Colon (tissue), 2 donors: ENCODE data around the gene GPR25.

Experiments used
- FAIRE-seq: peaks from 2 replicates; lab custom pipeline; 2012; peaks lifted over from hg19 to GRCh38; lab: Jason Lieb, UNC
- donor health status: control.
- donor health status: control.

The GPR25 gene, protein sequence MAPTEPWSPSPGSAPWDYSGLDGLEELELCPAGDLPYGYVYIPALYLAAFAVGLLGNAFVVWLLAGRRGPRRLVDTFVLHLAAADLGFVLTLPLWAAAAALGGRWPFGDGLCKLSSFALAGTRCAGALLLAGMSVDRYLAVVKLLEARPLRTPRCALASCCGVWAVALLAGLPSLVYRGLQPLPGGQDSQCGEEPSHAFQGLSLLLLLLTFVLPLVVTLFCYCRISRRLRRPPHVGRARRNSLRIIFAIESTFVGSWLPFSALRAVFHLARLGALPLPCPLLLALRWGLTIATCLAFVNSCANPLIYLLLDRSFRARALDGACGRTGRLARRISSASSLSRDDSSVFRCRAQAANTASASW

DNA sequence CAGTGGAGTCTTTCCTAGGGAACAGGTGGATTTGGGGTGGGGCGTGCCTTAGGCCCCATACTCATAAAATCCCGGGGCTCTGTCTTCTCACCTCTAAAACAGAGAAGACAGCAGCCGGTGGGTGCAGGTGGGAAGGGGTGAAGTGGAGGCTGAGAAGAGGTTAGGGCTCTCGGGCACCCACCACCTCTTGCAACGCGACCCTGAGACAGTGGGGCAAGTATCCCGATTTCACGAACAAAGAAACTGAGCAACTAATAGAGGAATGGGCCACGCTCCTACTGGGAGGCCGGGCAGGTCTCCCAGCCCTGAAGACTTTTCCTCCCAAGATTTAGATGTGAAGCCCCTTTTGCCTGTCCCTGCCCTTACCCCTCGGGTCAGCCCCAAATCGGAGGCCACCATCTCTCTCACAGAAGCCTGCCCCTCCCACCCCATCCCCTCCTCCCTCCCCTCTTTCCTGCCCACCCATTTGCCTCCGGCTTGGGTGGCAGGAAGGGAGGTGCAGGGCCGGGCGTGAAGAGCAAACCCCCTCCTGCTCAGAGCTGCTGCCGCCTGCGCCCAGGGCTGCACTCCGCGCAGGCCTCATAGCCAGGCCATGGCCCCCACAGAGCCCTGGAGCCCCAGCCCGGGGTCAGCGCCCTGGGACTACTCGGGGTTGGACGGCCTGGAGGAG, at the start of gene GPR25:
GPR25 (plus strand) TSS at position 536 of the 670 bp plus-strand sequence; CDS start at position 593, 57 bp downstream.
- no peak for FAIRE-seq

DNA sequence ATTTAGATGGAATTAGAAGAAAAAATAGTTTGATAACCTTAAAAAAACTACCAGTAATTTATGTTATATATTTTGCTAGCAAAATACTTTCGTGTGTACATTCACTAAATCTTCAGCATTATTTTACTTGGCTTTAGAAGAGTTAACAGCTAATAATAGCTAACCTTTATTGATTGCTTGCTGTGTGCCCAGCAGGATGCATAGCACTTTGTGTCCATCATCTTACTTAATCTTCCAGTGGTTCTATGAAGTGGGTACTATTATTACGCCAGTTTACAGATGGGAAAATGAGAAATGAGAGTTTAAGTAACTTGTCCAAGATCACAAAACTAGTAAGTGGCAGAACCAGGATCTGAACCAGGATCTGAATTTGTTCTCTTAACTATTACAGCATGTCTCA, 41.7 kb upstream of the GPR25 start:
- FAIRE-seq = peak; percentile 28

DNA sequence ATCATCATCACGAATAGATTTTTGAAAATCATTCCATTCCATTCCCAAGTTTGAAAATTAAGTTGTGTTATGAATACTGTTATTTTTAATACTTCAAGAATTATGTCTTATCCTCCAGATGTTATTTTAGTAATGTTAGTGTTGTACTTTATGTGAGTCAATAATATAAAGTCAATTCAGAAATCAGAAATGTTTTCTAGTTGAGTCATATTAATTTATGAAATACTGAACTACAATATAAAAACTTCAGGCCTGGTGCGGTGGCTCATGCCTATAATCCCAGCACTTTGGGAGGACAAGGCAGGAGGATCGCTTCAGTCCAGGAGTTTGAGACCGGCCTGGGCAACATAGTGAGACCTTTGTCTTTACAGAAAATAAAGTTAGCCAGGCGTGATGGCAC, 38.4 kb upstream of the GPR25 start:
- no peak for FAIRE-seq

DNA sequence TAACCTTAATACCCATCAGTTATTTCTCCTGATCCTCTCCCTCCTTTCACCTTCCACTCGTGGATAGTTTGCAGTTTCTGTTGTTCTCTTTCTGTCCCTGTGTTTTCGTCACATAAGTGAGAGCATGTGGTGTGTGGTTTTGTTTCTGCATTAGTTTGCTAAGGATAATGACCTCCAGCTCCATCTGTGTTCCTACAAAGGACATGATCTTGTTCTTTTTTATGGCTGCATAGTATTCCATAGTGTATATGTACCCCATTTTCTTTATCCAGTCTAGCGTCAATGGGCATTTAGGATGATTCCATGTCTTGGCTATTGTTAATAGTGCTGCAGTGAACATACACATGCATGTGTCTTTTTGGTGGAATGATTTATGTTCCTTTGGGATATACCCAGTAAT, 36.6 kb upstream of the GPR25 start:
- FAIRE-seq = no peak

DNA sequence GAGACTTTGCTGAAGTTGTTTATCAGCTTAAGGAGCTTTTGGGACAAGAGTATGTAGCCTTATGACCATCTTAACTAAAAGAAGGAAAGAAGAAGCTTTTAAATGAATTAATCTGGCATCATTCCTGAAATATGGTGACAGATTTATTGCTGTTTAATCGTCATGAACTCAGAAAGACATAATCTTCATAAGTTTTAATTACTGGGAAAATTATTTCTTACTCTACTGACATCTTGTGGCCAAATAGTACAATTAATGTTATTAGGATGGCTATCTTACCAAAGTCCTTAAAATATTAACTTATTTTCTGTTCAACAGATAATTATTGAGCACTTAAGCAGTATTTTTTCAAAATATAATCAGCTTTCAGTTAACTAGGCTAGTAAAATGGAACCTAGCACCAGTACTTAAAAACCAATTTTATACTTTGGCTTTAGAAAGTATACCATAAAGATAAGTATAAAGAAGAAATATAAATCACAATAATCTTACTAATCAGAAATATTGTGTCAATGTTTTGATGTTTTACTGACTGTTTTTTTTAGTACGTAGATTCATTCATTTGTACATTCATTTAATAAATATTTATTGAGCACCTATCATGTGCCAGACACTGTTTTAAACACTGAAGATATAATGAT, 34.7 kb upstream of the GPR25 start:
- peak; percentile 33 for FAIRE-seq

DNA sequence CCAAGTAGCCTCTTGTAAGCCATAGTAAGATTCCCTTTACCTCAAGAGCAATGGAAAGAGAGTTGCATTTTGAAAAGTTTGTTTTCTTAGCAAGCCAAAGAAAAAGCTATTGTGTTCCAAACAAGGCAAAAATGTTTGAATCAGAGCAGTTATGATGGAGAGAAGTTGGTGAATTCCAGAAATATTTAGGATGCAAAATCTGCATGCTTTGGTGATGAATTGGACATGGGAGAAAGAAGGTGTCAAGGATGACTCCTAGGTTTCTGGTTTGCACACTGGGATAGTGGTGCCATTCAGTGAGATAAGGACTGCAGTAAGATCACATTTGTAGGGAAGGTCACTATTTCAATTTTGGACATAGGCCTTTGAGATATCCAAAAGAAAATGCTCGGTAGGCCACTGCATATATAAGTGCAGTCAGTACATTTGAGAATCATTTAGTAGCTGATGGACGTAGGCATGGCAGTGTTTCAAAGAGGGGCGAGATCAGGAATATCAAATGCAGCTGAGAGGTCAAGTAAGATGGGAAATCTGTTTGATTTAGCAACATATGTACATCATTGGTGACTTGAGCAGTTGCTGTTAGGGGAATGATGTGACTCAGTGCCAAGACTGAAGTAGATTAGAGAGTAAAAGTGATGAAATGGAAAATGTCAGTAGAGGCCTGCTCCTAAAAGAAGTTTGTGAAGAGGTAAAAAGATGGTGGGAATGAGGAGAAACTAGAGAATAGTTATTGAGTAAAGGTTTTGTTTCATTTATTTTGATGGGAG, 33.9 kb upstream of the GPR25 start:
- FAIRE-seq = no peak

DNA sequence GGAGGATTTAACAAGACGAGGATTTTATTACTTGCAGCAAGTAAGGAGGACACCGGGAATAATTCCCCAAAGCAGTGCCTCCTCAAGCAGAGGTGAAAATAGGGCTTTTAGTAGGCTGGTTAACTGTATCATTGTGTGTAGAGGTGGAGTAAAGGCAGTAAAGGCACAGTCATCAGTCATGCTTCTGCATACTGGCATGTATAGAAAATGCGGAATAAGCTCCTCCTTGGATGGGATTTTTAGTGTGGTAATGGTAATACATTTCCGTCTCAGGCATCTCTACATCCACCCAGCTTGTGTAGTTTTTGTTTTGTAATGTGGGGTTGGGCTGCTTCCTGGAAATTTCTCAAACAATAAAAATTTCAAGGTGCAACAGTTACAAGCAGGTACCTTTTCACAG, 27.4 kb upstream of the GPR25 start:
- FAIRE-seq = no peak

DNA sequence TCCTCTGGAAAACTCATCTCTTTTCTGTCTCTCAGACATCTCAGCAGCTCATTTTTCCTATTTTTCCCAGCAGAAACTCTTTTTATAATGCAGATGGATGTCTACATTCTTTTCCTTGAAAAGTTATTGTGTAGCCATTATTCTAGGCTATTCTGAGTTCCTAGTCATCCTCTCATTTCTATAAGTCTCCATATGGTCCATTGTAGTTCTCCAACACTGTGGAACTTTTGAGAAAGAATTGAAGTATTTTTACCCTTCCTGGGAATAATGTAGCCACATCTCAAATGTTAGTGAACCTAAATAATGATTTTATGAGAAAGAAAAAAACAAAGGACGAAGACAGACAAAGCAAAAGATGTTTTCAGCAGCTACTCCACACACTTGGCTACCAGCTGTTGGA, 26.4 kb upstream of the GPR25 start:
- no peak for FAIRE-seq

DNA sequence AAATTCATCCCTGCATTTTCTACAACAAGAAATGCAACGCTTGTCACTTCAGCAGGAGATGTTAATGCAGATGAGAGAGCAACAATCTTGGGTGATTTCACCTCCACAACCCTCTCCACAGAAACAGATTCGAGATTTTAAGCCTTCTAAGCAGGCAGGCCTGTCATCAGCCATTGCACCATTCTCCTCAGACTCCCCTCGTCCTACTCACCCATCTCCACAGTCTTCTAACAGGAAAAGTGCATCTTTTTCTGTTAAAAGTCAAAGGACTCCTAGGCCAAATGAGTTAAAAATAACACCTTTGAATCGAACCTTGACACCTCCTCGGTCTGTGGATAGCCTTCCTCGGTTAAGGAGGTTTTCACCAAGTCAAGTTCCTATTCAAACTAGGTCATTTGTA, 23.4 kb upstream of the GPR25 start:
- no peak for FAIRE-seq

DNA sequence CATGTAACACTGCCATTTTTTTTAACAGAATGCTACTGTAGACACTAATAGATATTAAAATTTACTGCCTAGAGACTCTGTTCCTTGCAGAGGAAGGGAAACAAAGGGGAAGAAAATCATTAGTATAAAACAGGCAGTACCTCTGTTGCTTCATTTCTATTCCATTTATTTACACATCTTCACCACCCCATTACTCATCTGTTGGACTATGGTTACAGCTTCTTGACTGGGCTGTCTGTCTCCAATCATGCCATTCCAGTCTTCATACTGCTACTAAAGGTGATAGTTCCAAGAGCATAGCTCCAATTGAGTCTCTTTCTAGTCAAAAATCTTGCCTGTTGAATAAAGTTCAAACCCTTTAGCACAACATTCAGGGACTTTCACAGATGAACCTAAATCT, 22.2 kb upstream of the GPR25 start:
- no peak for FAIRE-seq

DNA sequence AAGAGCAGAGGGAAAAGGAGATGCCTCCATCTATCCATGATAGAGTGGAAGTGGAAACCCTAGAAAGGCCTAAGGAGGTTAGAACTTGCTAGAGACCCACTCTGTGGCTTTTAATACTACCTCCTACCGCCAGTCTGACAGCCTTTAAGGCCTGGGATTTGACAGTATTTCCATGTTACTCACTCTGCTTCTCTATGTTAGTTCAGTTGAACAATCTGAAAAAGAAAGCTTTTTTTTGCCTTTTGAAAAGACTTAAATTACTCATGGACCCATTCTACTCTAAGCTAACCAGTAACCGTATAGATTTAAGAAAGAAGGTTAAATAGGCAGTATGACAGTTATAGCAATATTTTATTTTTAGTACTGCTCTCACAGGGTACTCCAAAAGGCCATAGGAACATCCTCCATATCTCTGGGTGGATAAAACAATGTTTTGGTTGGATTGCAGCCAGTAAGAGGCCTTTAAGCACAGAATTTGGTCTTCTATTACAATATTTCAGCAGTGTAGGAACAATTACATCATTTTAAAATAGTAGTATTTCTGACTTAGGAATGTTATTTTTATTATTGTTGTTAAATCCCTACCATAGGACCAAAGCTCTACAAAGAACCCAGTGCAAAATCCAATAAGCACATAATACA, 15.9 kb upstream of the GPR25 start:
- FAIRE-seq = no peak

DNA sequence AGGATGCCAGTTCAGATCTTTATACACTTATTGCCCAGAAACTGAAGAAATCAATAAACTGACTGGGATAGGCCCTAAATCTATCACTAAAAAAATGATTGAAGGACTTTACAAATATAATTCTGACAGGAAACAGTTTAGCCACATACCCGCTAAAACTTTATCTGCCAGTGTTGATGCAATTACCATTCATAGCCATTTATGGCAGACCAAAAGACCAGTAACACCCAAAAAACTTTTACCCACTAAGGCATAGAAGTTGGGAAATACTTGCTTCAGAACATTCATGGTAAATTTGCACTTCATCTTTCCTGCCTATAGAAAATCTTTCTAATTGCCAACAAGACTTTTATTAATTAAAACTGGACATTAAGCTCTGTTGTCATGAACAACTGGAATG, 15.0 kb upstream of the GPR25 start:
- no peak for FAIRE-seq

DNA sequence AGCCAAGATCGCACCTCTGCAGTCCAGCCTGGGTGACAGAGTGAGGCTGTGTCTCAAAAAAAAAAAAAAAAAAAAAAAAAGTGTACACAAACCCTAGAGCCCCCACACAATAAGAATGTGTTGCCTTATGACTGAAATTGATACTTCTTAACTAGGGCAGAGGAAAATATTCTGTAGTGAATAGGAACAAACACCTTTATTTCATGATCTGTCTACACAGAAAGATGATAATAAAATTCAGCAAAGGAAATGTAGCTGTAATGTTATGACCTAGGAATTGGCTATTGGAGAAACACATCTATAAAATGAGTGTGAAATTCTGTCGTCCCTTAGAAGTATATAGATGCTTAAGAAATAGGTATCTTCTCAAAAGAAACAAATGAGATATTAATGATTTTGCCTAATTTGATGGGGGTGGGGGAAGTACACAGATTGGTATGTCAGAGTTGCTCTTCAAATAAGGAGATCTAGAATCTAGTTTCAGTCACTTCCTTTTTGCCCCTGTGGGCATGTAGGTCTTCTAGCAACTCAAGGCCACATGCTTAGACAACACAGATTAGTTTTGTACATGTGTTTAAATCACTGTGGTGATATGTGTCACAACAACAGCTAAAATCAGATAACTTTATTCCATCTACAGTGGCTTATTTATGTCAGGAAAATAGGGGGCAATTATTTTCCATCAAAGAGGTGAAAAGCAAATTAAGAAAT, 10.7 kb upstream of the GPR25 start:
- FAIRE-seq = no peak

DNA sequence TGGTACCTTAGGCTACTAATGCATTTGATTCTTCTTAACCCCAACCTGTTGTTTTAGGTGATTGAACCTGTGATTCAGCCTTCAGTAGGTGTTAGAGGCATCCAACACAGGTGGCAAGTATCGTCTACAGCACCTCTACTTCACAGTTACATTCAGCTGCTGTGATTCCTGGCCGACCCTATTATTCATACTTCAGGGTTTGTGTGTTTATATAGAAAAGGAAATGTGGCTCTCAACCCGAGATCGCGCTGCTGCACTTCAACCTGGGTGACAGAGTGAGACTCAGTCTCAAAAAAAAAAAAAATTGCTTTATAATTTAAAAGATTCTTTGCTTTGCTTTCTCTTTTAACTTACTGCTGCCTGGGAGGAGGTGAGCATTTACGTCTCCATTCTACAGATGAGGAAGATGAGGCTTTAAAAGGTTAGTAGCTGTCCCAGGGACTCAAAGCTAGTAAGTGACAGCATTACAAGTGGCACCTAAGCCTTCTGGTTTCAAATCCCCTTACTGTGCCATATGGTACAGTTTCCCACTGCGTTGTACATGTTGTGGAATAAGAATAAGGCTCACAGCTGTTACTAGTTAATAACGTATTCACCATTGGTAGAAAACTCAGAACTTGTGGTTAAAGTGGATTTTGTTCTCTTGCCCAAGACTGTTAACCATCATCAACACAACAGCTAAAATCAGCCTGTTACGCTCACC, 9.9 kb upstream of the GPR25 start:
- no peak for FAIRE-seq

DNA sequence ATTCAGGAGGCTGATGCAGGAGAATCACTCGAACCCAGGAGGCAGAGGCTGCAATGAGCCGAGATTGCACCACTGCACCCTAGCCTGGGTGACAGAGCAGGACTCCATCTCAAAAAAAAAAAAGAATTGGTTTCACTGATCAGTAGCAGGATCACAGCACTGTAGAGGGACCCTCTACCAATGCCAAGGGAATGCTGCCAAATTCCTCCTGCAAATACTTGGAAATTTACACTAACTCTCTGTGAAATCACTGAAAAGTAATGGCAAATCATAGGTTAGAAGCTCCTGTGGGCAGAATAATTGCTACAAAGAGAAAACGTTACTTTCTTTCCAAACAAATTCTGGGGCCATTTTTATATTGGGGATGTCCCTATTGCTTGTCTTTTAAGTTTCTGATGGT, 6.7 kb upstream of the GPR25 start:
- FAIRE-seq = no peak

DNA sequence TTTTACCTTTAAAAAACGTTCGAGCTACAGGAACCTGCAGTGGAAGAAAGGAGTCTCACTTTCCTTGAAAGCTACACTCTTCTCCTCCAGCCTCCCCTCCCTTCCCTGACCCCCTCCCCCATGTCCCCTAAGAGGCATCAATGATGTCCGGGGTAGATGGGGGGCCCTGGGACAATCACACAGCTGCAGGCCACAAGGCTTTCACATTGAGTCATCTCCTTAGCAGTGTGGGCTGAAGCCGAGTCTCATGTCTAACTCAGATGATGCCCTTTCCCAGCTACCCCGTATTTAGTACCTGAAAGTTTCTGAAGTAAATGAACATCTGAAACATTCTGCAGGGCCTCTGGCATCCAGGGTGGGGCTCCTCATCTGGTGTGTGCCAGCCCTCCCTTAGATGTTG, 6.3 kb upstream of the GPR25 start:
- no peak for FAIRE-seq

DNA sequence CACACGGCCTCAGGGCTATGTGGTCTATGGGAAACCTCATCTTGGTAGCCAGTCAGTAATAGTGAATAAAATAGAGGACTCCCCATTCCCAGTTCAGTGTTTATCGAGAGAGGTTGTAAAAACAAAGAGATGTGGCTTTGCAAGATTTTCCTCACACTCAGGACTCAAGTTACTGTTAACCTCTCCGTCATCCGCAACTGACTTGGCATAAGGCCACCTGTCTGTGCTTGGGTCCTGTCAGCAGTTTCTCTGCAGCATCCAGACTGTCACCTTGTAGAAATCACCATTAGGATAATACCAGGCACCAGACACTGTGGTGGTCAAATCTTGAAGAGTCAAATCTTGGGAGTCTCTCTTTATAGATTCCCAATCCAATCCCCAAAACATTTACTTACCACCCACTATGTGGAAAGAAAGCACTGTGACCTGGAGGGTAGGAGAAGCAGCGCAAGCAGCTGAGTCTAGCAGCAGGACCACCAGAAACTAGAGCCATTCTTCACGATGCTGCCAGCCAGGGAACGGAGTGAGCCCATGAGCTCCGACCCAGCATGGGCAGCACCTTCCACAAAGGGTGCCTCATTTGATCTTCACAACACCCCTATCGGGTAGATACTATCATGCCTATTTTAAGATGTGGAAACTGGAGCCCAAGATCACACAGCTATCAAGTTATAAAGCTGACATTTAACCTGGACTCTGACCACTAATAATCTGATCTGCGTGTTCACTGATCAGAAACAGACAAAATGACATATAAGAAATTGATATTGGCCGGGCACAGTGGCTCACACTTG, 5.6 kb upstream of the GPR25 start:
- FAIRE-seq = no peak

DNA sequence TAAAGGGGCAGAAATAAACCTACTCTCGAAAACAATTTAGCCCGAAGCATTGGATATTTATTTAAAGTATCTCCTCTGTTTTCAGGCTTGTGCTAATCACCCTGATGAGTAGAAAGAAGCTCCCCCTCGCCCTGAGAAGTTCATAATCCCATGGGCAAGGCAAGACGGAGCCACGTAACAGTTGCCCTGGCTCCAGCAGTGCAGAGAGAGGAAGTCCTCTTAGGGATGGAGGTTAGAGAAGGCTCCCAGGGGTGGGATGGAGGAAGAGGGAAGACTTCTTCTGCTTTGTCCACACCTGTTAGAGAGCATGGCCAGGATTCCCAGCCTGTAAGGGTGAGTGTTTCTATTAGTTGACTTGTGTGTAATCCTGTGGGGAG, 3.4 kb upstream of the GPR25 start:
- no peak for FAIRE-seq

DNA sequence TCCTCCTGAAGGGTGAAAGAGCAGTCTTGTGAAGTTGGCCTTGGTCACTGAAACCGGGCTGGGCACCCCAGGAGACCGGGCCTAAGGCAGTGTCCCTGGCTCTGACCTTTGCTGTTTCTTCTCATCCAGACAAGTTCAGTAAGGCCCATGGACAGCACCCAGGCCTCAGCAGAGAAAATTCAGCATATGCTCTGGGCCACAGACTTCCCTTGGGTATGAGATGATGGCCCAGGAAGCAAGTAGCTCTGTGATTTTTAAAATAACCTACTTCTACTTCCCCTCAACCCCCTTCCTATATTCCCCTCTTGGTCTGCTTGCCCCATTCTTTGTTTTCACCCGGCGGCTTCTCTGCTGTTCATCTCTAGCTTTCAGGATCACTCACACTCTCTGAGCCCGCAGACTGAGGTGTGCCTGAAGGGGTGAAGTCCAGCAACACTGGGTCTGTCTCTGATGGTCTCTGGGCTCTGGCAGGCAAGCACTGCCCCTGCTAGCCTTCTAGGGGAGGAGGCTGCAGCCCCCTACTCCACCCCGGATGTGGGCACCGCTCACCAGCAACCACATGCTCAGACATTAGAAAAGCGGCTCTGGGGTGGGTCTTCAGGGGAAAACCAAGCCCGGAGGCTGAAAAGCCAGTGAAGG, 2.9 kb upstream of the GPR25 start:
- FAIRE-seq = no peak
